ENCODE results near the gene EIF5B.

Gene EIF5B

DNA sequence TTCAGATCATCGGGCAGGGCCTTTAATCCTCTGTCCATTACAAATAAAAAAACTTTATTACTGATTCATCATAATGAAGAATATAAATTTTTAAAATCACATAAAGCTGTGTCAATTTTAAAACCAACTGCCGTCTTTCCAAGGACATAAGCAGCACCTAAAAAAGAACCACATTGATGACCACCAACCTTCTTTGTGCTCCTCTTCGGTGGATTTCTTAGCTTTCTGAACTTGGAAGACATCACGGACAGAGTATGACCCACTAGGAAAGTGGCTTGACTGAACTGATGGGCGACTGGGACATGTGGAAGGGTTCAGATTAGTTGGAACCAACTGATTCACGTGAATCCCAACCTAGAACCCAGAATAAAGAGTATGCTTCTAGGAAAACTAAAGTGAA lies 68.9 kb downstream of the EIF5B start:
- DNase-seq (ENCODE audit: low read depth in 3 of 3): no peak

DNA sequence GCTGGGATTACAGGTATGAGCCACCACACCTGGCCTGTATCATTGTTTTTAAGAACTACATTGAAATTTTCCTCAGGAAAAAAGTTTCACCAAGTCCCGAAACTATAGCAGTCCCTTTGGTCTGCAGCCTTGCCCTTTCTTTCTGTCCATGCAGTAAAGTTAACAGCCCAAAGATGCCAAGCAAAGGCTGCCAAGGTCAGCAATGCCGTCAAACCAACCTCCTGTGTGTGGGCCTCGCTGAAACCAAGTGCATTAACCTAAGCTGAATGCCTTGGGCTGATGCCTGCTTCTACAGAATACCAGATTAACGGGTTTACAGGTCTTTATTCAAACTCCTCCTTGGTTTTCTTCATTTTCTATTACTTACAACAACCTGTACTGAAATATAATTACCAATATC lies 73.1 kb downstream of the EIF5B start:
- no peak for DNase-seq (ENCODE audit: low read depth in 3 of 3)

DNA sequence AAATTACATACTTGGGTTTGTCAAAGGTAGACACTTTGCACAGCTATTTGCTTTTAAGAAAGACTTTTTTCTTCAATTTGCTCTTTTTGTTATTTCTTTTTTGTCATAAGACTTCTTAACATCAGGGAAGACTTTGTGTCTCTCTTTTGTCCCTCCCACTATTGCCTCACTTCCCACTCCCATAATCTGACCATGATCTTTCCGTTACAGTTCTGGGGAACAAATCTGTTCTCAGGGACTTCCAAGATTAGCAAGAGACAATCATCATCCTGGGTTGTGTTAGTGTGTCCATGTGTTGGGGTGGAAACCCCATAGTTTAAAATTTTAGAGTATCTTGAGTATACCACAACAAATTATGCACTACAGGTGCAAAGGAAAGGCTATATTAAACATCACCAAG lies 77.4 kb downstream of the EIF5B start:
- DNase-seq (ENCODE audit: low read depth in 3 of 3): no peak

DNA sequence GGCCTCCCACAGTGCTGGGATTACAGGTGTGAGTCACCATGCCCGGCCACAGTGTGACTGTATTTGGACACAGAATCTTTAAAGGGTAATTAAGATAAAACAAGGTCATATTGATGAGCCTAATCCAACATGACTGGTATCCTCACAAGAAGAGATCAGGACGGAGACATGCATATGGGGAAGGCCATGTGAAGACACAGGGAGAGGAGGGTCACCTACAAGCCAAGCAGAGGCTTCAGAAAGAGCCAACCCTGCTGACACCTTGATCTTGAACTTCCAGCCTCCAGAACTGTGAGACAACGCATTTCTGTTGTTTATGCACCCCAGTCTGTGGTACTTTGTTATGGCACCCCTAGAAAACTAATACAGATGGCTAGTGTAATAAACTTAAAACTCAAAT lies 80.2 kb downstream of the EIF5B start:
- DNase-seq (ENCODE audit: low read depth in 3 of 3): no peak

DNA sequence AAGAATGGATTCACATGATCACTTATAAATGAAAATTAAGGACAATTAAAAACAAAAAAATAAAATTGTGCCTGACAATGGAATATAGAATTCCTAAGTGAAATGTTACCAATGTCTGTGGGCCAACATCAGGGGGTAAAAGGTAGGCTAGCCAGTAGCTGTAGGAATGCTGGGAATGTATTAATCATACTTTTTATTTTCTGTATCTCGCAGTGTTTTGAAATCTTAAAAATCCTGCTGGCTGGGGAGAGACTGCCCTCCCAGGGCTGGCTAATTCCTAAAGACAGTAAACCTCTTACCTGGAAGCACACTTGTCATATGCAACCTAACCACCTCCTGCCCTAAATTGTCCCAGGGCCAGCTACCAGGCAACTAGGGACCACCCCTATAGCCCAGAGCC lies 82.8 kb downstream of the EIF5B start:
- no peak for DNase-seq (ENCODE audit: low read depth in 3 of 3)

DNA sequence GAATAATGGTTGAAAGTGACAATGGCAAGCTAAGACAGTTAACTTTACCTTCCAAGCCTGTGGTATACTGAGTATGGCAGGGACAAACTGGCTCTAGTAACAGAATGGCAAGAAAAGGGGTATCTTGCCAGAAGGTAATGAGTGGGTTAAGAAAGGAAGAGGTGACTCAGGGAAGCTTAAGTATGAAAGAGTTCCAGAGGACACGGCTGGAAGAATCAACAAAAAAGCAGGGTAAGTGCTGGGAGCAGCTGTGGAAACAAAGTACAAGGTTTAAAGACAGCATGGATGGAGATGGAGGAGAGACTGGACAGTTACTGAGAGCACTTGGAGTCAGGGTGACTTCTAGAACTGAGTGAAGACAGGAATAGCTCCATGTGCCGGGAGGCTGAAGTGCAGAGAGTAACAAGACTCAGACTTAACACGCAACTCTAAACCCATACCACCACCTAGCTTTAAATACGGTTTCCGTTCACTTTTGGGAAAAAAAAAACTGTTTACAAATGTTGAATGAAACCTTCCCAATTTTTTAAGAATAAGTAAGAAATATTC lies 83.6 kb downstream of the EIF5B start:
- DNase-seq (ENCODE audit: low read depth in 3 of 3): no peak

DNA sequence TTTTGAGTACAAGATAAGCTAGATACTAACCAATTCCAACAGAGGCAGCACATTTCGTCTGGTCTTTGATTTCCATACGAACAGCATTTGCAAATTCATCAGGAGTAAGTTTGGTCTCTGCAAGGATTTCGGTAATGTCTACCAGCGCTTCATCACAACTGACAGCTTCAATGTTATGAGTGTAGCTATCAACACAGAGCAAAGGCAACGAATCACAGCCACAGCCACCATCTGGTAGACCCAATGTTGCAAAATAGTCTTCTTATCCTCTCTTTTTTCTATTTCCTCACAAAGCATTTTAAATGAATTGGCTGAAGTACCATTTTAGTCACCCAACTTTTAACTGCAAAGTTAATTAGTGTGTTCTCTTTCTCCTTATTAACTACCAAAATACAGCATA lies 84.3 kb downstream of the EIF5B start:
- no peak for DNase-seq (ENCODE audit: low read depth in 3 of 3)

DNA sequence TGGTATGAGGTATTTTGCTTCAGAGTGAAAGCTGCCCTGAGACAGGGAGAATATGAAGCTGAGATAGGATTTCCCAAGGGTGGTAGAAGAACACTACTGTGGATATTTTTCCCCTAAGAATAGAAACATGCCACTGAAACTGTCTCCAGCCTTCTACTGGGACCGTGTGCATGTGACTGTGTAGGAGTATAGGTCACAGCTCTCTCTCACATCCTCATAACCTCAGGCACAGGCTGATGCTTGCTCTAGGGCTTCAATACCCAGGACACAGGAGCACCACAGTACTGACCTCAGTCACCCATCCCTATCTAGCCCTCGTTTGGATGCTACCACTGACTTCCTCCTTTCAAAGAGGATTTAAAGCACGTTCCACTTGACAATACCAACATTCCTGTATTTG lies 85.4 kb downstream of the EIF5B start:
- no peak for DNase-seq (ENCODE audit: low read depth in 3 of 3)

DNA sequence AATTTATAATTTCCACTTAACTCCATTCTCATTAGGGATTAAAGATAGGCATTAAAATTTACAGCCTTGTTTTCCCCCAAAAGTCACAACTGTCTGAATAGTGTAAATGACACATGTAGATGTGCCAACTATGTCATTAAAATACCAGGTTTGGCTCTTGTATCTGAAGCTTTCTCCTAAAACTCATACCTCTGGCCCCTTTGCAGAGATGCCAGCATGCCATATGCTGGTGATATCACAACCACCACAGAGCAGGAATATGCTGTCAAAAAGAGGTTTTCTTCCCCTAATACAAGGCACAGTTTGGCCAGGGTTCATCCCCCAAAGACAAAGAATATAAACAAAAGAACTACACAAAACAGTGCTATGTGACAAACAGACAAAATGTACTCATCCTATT lies 87.2 kb downstream of the EIF5B start:
- no peak for DNase-seq (ENCODE audit: low read depth in 3 of 3)

DNA sequence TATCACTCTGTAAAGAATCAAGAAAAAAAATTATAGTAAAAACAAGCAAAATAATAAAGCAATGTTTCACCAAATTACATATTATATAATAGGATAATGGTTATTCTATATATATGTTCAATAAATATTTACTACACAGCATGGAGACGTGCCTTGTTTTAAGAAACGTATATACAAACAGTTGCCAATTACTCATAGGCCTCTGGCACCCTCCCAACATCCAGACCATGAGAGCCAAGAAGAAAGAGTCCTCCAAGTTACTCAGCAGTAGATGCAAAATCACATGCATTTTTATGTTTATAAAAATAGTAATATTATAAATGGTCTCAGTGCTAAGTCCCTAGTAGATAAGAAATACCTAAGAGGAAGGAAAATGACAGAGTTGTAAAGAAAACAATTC lies 87.8 kb downstream of the EIF5B start:
- no peak for DNase-seq (ENCODE audit: low read depth in 3 of 3)

DNA sequence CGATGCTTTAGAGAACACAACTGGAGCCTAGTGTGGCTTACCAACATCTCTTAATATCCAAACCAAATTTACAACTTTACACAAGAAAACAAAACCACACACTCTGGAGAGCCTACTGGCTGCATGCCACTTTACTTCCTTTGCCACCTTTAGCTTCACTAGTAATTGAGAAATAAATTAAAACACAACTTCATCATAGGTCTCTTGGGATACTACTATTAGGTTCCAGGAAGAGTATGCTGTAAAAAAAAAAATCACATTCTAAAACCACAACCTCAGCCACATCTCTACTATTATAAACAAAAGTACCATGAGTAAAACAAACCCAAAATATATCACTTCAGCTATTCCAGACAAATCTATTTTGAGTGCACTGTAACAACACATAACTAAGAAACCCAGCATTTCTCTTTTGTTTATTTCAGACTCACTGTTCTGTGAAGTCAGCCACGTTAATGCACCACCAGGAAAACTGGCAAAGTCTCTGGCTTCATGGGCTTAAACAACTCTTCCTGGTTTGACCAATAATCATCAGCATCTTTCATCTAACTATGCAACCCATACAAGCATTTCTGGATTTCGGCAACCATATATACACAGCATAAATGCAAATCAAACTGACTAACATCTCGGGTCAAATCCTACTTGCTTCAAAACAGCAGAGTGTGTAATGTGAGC lies 93.6 kb downstream of the EIF5B start:
- no peak for DNase-seq (ENCODE audit: low read depth in 3 of 3)

DNA sequence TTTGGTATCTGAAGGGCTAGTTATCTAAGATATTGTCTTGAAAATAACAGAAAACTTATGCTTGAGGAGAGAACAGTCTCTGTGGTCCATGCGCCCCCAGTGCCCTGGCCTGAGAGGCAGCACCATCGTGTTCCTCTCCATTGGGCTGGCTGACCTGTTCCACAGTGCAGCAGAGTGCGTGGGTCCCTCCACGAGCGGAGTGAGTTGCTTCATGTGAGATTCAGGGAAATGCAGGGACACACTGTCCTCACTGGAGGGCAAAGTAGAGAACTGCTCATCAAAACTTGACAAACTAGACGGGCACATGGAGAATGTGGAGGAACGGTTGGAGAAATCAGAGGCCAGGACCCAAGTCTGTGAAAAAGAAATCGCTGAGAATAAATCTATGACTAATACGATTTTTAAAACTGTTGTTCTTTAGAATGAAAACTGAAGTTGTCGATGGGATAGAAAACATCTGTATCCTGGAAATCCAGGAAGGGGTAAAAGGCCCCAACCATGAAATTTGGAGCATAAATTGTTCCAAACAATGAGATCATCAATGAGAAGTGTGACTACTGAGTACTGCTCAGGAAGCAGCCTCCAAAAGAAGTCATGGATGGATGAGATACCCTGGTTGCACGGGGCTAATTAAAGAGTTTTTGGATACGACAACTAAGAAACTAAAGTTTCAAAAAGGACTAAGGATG lies 94.5 kb downstream of the EIF5B start:
- no peak for DNase-seq (ENCODE audit: low read depth in 3 of 3)

DNA sequence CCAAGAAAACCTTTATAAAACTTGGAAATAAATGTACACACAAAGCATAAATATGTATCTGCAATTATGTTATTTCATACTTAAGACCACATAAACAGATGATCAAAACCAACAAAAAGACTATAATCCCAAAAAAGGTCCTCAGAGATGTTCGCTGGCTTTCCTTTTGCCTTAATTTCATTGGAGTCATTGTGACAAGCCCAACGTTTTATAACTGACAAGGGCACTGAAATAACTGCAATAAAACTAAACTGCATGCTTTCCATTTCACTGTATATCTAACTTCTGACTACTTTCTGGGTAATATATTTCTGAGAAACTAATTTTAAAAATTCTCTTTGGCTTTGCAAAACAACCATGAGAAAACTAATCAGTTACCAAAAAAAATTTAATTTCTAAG lies 96.2 kb downstream of the EIF5B start:
- DNase-seq (ENCODE audit: low read depth in 3 of 3): no peak

DNA sequence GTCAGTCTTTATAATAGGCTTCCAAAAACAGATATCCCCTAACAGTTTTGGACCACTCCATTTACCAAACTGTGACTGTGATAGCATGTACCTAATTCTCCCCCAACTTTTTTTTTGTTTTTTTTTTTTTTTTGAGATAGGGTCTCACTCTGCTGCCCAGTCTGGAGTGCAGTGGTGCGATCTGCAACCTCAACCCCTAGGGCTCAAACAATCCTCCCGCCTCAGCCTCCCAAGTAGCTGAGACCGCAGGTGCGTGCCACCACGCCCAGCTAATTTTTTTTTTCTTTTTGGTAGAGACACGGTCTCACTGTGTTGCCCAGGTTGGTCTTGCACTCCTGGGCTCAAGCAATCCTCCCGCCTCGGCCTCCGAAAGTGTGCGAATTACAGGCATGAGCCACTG lies 99.7 kb downstream of the EIF5B start:
- no peak for DNase-seq (ENCODE audit: low read depth in 3 of 3)

DNA sequence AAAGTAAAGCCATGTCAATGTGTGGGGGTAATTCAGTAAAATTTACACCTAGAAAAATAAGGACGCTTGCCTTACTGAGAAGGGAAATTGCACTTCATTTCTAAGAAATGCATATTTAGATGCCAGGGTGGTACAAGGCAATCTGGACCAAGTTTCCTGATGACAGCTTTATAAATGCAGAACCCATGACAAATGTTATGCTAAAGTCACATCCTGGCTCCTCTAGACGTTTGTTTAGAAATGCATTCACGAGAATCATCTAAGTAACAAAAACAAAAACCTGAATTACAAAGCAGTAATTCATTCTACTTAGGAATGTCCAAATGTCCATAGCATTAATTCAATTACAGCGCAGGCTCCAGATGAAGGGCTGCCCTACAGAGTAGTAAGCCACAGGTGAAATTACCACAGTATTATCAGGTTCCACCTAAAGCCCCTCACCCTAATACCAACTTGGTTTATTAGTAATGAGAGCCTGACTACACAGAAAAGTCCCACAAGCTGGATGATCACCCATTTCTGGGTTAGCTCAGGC lies 102.8 kb downstream of the EIF5B start:
- no peak for DNase-seq (ENCODE audit: low read depth in 3 of 3)

DNA sequence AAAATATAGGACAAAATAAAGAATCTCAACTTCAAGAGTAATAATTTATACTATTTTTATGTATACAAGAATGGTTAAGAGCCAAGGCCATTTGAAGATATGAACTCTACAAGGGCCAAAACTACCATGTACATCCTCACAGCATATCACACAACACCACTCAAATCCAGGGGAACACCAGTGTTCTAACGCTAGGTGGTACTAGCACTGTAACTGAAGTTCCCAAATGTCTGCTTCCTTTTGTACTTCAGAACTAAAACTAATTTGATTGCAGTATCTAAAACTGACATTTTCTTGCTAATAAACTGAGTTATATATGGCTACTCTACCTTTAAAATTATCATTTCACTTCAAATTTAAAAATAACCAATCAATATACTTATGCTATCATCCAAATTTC lies 105.6 kb downstream of the EIF5B start:
- DNase-seq (ENCODE audit: low read depth in 3 of 3): no peak

DNA sequence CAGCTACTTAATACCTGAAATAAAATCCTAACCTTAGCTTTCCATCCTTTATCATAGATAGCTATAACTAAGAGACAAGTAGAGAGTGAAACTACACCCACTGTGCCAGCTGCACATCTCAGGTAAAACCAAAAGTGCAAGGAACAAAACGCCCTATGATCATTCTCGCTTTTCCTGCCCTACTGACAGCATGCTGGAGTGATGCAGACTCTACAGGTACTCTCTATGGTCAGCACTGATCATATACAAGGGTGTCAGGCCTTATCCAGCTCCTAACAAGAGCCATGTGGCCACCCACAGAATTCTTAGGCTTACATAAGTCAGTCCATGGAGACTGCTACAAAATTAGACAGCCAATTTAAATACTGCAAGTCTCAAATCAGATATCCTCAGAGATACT lies 107.0 kb downstream of the EIF5B start:
- DNase-seq (ENCODE audit: low read depth in 3 of 3): no peak

DNA sequence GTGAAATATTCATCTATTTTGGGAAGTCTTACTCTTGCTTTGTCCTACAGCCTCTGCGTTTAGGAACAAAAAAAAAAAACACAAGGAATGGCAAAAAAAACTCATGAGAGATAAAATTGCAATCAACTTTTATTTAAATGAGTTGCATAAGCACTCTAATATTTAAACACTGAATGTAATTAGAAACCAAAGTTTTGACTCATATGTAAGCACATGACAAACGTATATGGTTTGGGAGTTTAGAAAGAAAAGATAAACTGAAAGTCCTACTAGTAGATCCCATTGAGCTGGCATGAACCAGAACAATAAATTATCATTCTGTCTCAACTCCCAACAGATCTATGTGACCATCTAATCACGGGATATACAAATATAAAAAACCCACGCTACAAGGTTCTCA lies 107.9 kb downstream of the EIF5B start:
- DNase-seq (ENCODE audit: low read depth in 3 of 3): no peak

DNA sequence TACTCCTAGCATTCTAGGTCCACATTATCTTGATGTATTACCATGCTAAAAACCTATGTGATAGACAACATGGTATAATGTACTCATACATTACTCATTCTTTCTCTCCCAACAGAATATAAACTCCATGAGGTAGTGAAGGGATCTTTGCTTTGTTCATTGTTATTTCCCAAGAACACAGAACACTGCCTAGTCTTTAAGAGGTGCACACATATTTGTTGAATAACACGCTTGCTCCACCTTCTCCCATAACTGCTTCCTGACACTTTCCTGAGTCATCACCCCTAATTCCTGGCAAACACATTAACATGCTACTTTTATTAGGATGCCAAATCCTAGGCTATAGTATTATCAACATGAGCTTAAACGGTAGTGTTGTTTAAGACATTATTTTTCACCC lies 111.4 kb downstream of the EIF5B start:
- no peak for DNase-seq (ENCODE audit: low read depth in 3 of 3)

DNA sequence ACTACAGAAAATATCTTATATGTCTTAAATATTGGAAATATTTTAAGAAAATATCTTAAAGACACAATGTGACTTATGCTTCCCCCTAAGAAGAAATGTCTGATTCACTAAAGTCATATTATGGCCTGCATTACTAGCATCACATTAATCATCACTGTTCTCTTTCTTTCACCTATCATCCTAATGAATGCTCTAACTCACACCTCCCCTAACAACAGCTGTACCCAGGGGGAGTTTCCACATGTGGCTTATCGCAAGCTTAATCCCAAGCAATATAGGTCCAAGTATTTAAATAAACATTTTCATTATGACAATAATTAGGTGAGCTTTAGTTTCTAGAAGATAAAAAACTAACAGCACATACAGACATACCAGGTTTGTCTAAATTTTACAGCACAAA lies 113.0 kb downstream of the EIF5B start:
- no peak for DNase-seq (ENCODE audit: low read depth in 3 of 3)
